PC-3 (cell line): ENCODE data around the gene ELMOD3. TPM values are rescaled to one million over a fixed set of nuclear protein-coding genes. Genes with fewer than 3 reads are reported as not detected.
A peak's percentile ranks its signal among the peaks of the same experiment; 100 is the strongest.

Source experiments
- ATAC-seq: fragments of 200-7000 bp; cut with Tn5 transposase; 2 replicates; pipeline ENCODE4 v1.9.1; 2020; ENCODE audit warnings: mild to moderate bottlenecking, moderate library complexity
- BruUV-seq: library from RNA; stranded (reverse); fragments of 400-500 nt; replicated peaks from 2 replicates; lab custom pipeline; 2021; lab: Mats Ljungman, UMichigan
- CTCF ChIA-PET: fragments of 300-600 bp; sonication (Branson Sonifier 250); formaldehyde crosslinking; loops from one replicate; lab custom pipeline; 2022; ENCODE audit warnings: antibody characterized with exemption; lab: Charles Lee
- POLR2A ChIA-PET: fragments of 300-600 bp; sonication (Branson Sonifier 250); formaldehyde crosslinking; loops from one replicate; lab custom pipeline; 2022; ENCODE audit warnings: antibody characterized with exemption; ENCODE audit not compliant: unreplicated experiment; lab: Charles Lee
- DNase-seq: peaks from one replicate; pipeline ENCODE4 v3.0.0-alpha.2; 2015
- H2AFZ ChIP-seq: fragments of 300-600 bp; sonication (generic); 2 replicates; pipeline ENCODE4 v1.6.0; 2016; ENCODE audit warnings: antibody characterized with exemption, low read length
- H3F3A ChIP-seq: fragments of 300-600 bp; sonication (generic); one replicate; pipeline ENCODE4 v1.6.0; 2017; ENCODE audit warnings: antibody characterized with exemption, low read length, control low read depth, mild to moderate bottlenecking; ENCODE audit not compliant: unreplicated experiment
- H3K27ac ChIP-seq: fragments of 300-600 bp; sonication (generic); 2 replicates; pipeline ENCODE4 v1.5.1; 2016; ENCODE audit warnings: mild to moderate bottlenecking, low read length
- H3K27me3 ChIP-seq: fragments of 300-600 bp; sonication (generic); 2 replicates; pipeline ENCODE4 v1.6.1; 2016; ENCODE audit warnings: low read length, mixed read lengths
- H3K36me3 ChIP-seq: fragments of 300-600 bp; sonication (generic); 2 replicates; pipeline ENCODE4 v1.6.1; 2016; ENCODE audit warnings: low read depth, mixed run types, low read length, mixed read lengths
- H3K4me1 ChIP-seq: fragments of 300-600 bp; sonication (generic); 2 replicates; pipeline ENCODE4 v1.5.1; 2016; ENCODE audit warnings: low read length; ENCODE audit not compliant: insufficient read depth
- H3K4me2 ChIP-seq: fragments of 300-600 bp; sonication (generic); 2 replicates; pipeline ENCODE4 v1.6.0; 2016; ENCODE audit warnings: low read length
- H3K4me3 ChIP-seq: fragments of 300-600 bp; sonication (generic); 2 replicates; pipeline ENCODE4 v1.5.1; 2016; ENCODE audit warnings: mild to moderate bottlenecking, low read length, mixed read lengths
- H3K79me2 ChIP-seq: fragments of 300-600 bp; sonication (generic); 2 replicates; pipeline ENCODE4 v1.6.1; 2017; ENCODE audit warnings: low read length, mixed read lengths
- H3K9ac ChIP-seq: fragments of 300-600 bp; sonication (generic); 2 replicates; pipeline ENCODE4 v1.6.0; 2016; ENCODE audit warnings: mild to moderate bottlenecking, low read length
- H3K9me2 ChIP-seq: fragments of 300-600 bp; sonication (generic); replicated peaks from 2 replicates; pipeline ENCODE4 v1.6.1; 2016; ENCODE audit warnings: mixed run types, low read length, mixed read lengths
- H3K9me3 ChIP-seq: fragments of 300-600 bp; sonication (generic); 2 replicates; pipeline ENCODE4 v1.6.1; 2016; ENCODE audit warnings: low read length, mixed read lengths
- H4K20me1 ChIP-seq: fragments of 300-600 bp; sonication (generic); 2 replicates; pipeline ENCODE4 v1.6.1; 2016; ENCODE audit warnings: low read length, mixed read lengths
- EZH2 ChIP-seq: fragments of 300-600 bp; sonication (generic); IDR thresholded peaks from one replicate; pipeline ENCODE4 v1.6.1; 2017; ENCODE audit warnings: antibody characterized with exemption, mild to moderate bottlenecking, low read length; ENCODE audit not compliant: unreplicated experiment
- EZH2phosphoT487 ChIP-seq: fragments of 300-600 bp; sonication (generic); IDR thresholded peaks from 2 replicates; pipeline ENCODE4 v1.6.1; 2018; ENCODE audit warnings: mild to moderate bottlenecking, antibody characterized with exemption, low read length, borderline replicate concordance
- intact Hi-C: fragments of 100-400 bp; cut with micrococcal nuclease; formaldehyde crosslinking; loops from 2 replicates; pipeline ENCODE4 v1.9.0; 2023
- total RNA-seq: library from RNA; depleted of rRNA; stranded (reverse); fragments of >200 nt; gene quantifications from 2 replicates; pipeline ENCODE4 v1.2.3, GENCODE V29; 2014
- TF ChIP-seq, protein P1 (sequence below): fragments of 300-600 bp; sonication (generic); conservative IDR thresholded peaks from 2 replicates; pipeline ENCODE4 v1.5.1; 2017; ENCODE audit warnings: antibody characterized with exemption, low read depth, mild to moderate bottlenecking, low read length

ELMOD3 gene
- total RNA-seq, 1 experiment from 2014 or later: 19.0 TPM

- H3K27ac ChIP-seq: no peak overlapping the region
- BruUV-seq: no TSS peak
- H3K4me2 ChIP-seq: no peak overlapping the region
- ATAC-seq (no peak), DNase-seq (no peak)
- no peaks in the 10 kb centered on the region for H3K9me2 ChIP-seq
- H3K79me2 ChIP-seq: 0 out of 2 replicates have a peak, but pooled peaks cover 8% of the 10 kb centered on the region
- H3K9me3 ChIP-seq: 0 out of 2 replicates have a peak, but pooled peaks cover 5% of the 10 kb centered on the region
- no peak overlapping the region for H2AFZ ChIP-seq
- H3K9ac ChIP-seq: no peak overlapping the region
- intact Hi-C loops: no loop called here
- peaks cover 19% of the 10 kb centered on the region for H3K4me1 ChIP-seq
- no peaks in the 10 kb centered on the region for H3F3A ChIP-seq
- ChIA-PET POLR2A (no interaction called here), CTCF (no interaction called here)
- H3K27me3 ChIP-seq: no peaks in the 10 kb centered on the region
- no peak for TF ChIP-seq EZH2phosphoT487
- TF ChIP-seq, protein P1, sequence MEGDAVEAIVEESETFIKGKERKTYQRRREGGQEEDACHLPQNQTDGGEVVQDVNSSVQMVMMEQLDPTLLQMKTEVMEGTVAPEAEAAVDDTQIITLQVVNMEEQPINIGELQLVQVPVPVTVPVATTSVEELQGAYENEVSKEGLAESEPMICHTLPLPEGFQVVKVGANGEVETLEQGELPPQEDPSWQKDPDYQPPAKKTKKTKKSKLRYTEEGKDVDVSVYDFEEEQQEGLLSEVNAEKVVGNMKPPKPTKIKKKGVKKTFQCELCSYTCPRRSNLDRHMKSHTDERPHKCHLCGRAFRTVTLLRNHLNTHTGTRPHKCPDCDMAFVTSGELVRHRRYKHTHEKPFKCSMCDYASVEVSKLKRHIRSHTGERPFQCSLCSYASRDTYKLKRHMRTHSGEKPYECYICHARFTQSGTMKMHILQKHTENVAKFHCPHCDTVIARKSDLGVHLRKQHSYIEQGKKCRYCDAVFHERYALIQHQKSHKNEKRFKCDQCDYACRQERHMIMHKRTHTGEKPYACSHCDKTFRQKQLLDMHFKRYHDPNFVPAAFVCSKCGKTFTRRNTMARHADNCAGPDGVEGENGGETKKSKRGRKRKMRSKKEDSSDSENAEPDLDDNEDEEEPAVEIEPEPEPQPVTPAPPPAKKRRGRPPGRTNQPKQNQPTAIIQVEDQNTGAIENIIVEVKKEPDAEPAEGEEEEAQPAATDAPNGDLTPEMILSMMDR: no peak
- no peak for TF ChIP-seq EZH2
- H4K20me1 ChIP-seq: no peaks in the 10 kb centered on the region
- no peak overlapping the region for H3K4me3 ChIP-seq
- H3K36me3 ChIP-seq: no peaks in the 10 kb centered on the region; the same call in 1 of the 2 replicates
Observed at GRCh38 chr2:85400541-85401463, 46.2 kb downstream of the ELMOD3 start.

GRCh38 chr2:85401464-85401805 is 46.9 kb downstream of the ELMOD3 start:
- no peak for DNase-seq
- CTCF ChIA-PET: no interaction called here
- TF ChIP-seq EZH2phosphoT487 (no peak), EZH2 (no peak)
- TF ChIP-seq, protein P1: no peak
- Histone ChIP-seq H3K9me3 (0 out of 2 replicates have a peak, but pooled peaks cover 5% of the 10 kb centered on the region), H2AFZ (no peak overlapping the region), H4K20me1 (no peaks in the 10 kb centered on the region), H3K9me2 (no peaks in the 10 kb centered on the region), H3K36me3 (no peaks in the 10 kb centered on the region; the same call in 1 of the 2 replicates), H3K4me2 (no peak overlapping the region), H3F3A (no peaks in the 10 kb centered on the region), H3K4me1 (peaks cover 13% of the 10 kb centered on the region), H3K27ac (no peak overlapping the region), H3K4me3 (no peak overlapping the region), H3K79me2 (peaks cover 8% of the 10 kb centered on the region; the same call in 1 of the 2 replicates), H3K9ac (no peak overlapping the region), H3K27me3 (no peaks in the 10 kb centered on the region)
- BruUV-seq: TSS peak; percentile 40
- intact Hi-C loops: no loop called here
- POLR2A ChIA-PET: no interaction called here
- no peak for ATAC-seq

DNA sequence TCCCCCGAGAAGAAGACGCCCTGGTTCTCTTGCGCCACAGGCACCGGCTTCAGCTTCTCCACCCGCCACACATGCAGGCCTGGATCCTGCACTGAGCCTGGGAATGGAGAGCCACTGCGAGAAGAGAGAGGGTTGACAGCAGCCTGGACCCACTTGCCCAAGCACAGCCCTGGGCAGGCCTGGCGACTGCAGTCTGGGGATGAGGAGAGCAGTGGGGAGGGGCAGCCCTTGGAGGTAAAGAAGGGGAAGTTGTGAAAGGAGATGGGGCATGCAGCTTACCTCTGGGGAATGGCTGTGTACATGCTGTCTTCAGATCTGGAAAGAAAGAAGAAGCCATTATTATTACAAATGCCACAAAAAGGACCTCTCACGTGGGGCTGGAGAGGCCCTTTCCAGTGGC is 47.3 kb downstream of the ELMOD3 start:
- ChIA-PET CTCF (no interaction called here), POLR2A (no interaction called here)
- Histone ChIP-seq H3K4me2 (no peak overlapping the region), H3K9ac (no peak overlapping the region), H3K4me1 (peaks cover 9% of the 10 kb centered on the region), H3K27ac (no peak overlapping the region), H3K27me3 (no peaks in the 10 kb centered on the region), H3K79me2 (peaks cover 8% of the 10 kb centered on the region; the same call in 1 of the 2 replicates), H2AFZ (no peak overlapping the region), H3K9me3 (0 out of 2 replicates have a peak, but pooled peaks cover 5% of the 10 kb centered on the region), H4K20me1 (no peaks in the 10 kb centered on the region), H3K9me2 (no peaks in the 10 kb centered on the region), H3K36me3 (no peaks in the 10 kb centered on the region; the same call in 1 of the 2 replicates), H3F3A (no peaks in the 10 kb centered on the region), H3K4me3 (no peak overlapping the region)
- ATAC-seq (no peak), DNase-seq (no peak)
- intact Hi-C loops: no loop called here
- no TSS peak for BruUV-seq
- TF ChIP-seq EZH2: no peak
- TF ChIP-seq, protein P1: no peak
- TF ChIP-seq EZH2phosphoT487: no peak
